ENCODE measurements around the gene BCR.

The BCR gene

GRCh38 chr22:23258826-23259170 lies 78.5 kb downstream of the BCR start:
- DNase-seq (ENCODE audit: low read depth in 3 of 3, low spot score in 1 of 3) = no peak

- DNase-seq (ENCODE audit: low read depth in 3 of 3, low spot score in 1 of 3) = no peak
Observed at GRCh38 chr22:23259916-23260644, 79.8 kb downstream of the BCR start.

GRCh38 chr22:23260645-23261581 lies 80.6 kb downstream of the BCR start:
- DNase-seq (ENCODE audit: low read depth in 3 of 3, low spot score in 1 of 3) = no peak

GRCh38 chr22:23261900-23262450 lies 81.7 kb downstream of the BCR start:
- DNase-seq (ENCODE audit: low read depth in 3 of 3, low spot score in 1 of 3) = no peak

GRCh38 chr22:23262518-23263332 lies 82.4 kb downstream of the BCR start:
- no peak for DNase-seq (ENCODE audit: low read depth in 3 of 3, low spot score in 1 of 3)

- DNase-seq (ENCODE audit: low read depth in 3 of 3, low spot score in 1 of 3) = peak in 1 of 3 donors; percentile 13
Observed at GRCh38 chr22:23263651-23264555, 83.6 kb downstream of the BCR start.

- no peak for DNase-seq (ENCODE audit: low read depth in 3 of 3, low spot score in 1 of 3)
Observed at GRCh38 chr22:23264610-23265367, 84.5 kb downstream of the BCR start.

GRCh38 chr22:23265368-23265700 lies 85.0 kb downstream of the BCR start:
- DNase-seq (ENCODE audit: low read depth in 3 of 3, low spot score in 1 of 3) = no peak

GRCh38 chr22:23266780-23267179 lies 86.5 kb downstream of the BCR start:
- DNase-seq (ENCODE audit: low read depth in 3 of 3, low spot score in 1 of 3) = no peak

- DNase-seq (ENCODE audit: low read depth in 3 of 3, low spot score in 1 of 3) = no peak
Observed at GRCh38 chr22:23267226-23268043, 87.1 kb downstream of the BCR start.

- DNase-seq (ENCODE audit: low read depth in 3 of 3, low spot score in 1 of 3) = no peak
Observed at GRCh38 chr22:23268139-23268712, 87.9 kb downstream of the BCR start.

- no peak for DNase-seq (ENCODE audit: low read depth in 3 of 3, low spot score in 1 of 3)
Observed at GRCh38 chr22:23268877-23269276, 88.6 kb downstream of the BCR start.

- DNase-seq (ENCODE audit: low read depth in 3 of 3, low spot score in 1 of 3) = no peak
Observed at GRCh38 chr22:23269441-23270211, 89.3 kb downstream of the BCR start.

GRCh38 chr22:23270212-23270733 lies 90.0 kb downstream of the BCR start:
- no peak for DNase-seq (ENCODE audit: low read depth in 3 of 3, low spot score in 1 of 3)

- DNase-seq (ENCODE audit: low read depth in 3 of 3, low spot score in 1 of 3) = no peak
Observed at GRCh38 chr22:23270798-23271596, 90.7 kb downstream of the BCR start.

GRCh38 chr22:23271597-23271908 lies 91.2 kb downstream of the BCR start:
- DNase-seq (ENCODE audit: low read depth in 3 of 3, low spot score in 1 of 3) = no peak

GRCh38 chr22:23272371-23272770 lies 92.1 kb downstream of the BCR start:
- no peak for DNase-seq (ENCODE audit: low read depth in 3 of 3, low spot score in 1 of 3)

Measured in stimulated activated CD4-positive, alpha-beta T cell treated with anti-CD3 and anti-CD28 coated beads, TNF-alpha, amount 100 ng/mL, for 1 hour (primary cell).